Right renal pelvis (tissue), 4 donors: ENCODE measurements around the gene NFYA. TPM values are rescaled to one million over a fixed set of nuclear protein-coding genes. Genes with fewer than 3 reads are reported as not detected.
A peak's percentile ranks its signal among the peaks of the same experiment; 100 is the strongest.

Experiments used
- DNase-seq, 4 donors: peaks; one replicate each; pipeline ENCODE4 v3.0.0-alpha.2; 2013; ENCODE audit warnings: low read depth in 4 of 4, low spot score in 3 of 4, missing footprints in 1 of 4
- polyA plus RNA-seq, 4 donors: library from polyadenylated mRNA; unstranded; fragments of 120-200 nt; gene quantifications; one replicate each; pipeline ENCODE4 v1.2.1, GENCODE V29; 2013; ENCODE audit not compliant: insufficient read length in 4 of 4

Gene NFYA
- polyA plus RNA-seq, 4 donors, result 45.2 to 52.0 (median 51.5) TPM

DNA sequence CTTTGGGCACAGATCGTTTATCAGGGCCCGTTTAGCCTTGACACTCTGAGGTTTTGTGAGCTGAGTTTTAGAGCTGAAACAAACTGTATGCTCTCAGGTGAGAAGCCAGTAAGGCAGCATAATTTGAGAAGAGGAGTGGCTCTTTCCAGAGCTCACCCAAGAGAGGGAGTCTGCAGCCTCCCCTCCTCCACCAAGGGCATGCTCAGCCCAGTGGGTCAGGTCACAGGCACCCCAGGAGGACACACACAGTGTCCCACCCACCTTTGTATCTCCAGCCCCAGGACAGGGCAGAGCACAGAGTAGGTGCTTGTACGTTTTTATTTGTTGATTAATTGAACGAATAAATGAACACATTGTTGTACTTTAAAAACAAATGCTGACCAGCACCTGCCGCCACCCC, 27.1 kb upstream of the NFYA start:
- DNase-seq, result no peak

DNA sequence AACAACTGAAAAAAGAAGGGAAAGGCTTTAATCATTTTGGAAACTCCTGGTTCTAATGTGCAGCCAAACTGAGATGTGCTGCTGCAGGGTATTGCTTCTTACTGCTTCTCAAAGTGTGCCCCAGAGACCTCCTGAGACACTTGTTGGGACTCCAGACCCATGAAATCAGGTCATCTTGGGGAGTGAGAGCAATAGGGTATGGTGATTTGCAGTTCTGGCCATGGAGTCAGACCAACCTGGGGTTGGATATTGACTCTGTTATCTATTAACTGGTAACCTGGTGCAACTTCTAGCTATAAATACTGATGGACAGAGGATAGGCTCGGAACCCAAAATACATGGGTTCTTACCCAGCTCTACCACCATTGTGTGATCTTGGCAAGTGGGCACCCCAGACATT, 26.7 kb upstream of the NFYA start:
- DNase-seq, result no peak

DNA sequence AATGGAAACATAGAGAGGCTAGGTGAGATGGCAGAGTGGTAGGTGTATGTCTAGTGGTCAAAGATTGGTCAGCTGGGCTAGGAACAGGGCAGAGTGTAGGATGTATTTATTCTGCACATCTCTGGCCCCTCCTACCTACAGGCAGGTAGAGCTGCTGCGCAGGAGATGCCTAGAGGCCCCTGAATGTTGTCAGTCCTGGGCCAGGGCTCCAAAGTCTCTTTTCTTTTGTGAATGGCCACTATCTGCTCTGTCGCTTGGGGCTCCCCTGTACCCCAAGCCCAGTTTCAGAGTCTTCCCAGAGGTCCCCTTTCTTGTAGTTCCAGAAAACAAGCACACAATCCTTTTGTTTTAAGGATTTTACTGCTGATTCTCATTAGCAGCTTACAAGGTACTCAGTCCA, 25.5 kb upstream of the NFYA start:
- no peak for DNase-seq

DNA sequence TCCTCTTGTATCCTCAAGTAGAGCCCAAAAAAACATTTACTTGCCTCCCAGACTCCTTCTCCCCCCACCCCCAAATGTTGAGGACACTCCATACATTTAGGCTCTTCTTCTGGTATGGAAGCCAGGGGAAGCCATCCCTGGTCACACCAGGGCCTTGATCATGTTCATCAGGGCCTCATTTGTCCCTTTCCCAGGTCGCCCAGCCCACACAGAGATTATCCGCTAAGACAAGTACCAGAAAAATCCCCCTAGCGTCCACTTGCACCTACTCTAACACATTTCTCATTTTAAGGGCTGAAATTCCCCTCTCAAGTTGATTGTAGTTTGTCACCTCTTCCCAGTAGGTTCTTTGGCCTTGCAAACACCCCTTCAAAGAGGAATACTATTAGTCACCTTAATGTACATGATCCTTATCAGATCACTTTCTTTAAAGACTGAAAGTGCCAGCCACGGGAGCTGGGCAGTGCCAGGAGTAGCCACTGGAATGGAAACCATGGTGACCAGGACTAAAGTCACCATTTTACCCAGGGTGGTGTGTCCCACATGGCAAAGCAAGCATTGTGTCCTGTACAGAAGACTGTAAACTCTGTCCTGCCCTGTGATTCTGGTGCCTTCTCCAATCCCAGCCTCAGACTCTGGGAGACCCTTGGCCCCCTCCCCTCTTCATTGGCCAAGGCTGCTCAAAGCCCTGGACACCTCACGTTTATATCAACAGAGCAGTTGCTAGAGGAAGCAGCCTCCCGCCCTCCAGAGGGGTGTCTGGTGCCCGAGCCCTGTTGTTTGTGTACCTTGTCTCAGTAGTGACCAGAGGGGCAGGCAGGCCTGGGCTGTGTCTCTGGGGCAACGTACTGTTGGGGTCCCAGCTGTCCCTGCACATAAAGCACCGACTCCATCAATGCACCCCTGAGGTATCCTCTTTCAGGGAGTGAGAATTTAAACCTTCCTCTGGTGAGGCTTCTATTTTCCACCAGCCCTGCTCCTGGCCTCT, 24.7 kb upstream of the NFYA start:
- DNase-seq, result no peak

DNA sequence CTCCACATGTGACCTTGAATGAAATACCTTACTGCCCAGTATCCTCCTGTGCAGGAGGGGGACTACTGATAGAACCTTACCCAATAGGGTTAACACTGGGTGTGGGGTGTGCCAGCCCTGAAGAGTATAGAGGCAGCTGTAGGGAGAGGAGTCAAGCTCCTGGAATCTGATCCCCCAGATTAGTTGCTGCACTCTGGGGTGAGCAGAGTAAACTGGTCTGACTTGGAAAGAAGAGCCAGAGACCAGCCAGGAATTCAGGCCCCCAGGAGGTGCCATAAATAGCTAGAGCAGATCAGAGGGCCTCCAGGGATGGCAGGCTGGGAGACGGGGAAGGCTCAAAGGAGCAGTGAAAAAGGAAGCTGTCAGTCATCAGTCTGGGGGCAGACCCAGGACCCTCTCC, 23.3 kb upstream of the NFYA start:
- DNase-seq, result no peak

- DNase-seq, result no peak
These were observed 22.8 kb upstream of the NFYA start for GRCh38 chr6:41049955-41050354.

- DNase-seq, result no peak
These were observed 22.2 kb upstream of the NFYA start for GRCh38 chr6:41050536-41050935.

DNA sequence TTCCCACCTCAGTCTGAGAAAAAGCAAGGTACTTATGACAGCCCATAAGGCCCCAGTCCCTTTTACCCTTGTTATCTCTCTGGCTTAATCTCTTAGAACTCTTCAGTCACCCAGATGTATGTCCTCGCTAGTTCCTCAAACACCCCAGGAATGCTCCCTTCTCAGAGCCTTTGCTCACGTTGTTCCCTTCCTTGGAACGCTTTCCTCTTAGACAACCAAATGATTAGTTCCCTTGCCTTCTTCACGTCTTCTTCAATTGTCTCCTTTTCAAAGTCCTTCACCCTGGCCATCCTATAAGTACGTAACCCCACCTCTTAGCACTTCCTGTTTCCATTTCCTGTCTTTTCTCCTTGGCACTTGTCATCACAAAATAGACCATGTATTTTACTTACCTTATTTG, 20.9 kb upstream of the NFYA start:
- no peak for DNase-seq

DNA sequence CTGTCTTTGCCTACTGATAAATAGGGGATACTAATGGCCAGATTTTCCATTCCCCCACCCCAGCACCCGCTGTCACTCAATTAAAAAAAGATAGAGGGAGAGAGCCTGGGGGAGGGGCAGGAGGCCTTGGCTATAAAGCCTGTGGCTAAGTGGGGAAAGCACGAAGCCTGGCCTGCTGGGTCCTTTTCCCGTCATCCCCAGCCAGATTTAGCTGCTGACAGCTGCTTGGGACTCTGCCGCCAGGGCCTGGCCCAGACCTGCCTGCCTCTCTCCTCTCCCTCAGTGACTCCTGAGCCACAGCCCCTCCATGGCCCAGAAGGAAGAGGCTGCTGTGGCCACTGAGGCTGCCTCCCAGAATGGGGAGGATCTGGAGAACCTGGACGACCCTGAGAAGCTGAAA, 19.7 kb upstream of the NFYA start, which contains the start of gene APOBEC2:
Gene APOBEC2 (plus strand): TSS at position 162 of the 400 bp plus-strand sequence. CDS start 146 bp downstream, at position 308.
- no peak for DNase-seq

DNA sequence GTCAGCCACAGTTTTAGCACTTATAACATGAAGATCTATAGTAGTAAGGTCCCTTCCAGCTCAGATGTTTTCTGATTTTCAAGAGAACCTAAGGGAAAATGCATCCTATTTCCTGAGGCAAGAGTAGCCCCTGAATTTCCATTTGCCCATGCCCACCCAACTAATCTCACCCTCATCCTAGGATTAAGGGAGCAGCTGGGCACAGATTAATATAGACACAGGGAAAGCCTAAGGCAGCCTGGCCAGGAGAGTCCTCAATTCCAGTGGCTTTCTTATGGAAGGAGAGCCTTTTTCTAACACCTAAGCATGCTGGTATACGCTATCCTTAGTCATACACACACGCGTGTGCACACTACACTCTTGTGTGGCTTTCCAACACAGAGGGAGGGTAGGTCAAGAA, 18.3 kb upstream of the NFYA start:
- DNase-seq, result no peak

GRCh38 chr6:41055149-41055548, 17.6 kb upstream of the NFYA start:
- no peak for DNase-seq

DNA sequence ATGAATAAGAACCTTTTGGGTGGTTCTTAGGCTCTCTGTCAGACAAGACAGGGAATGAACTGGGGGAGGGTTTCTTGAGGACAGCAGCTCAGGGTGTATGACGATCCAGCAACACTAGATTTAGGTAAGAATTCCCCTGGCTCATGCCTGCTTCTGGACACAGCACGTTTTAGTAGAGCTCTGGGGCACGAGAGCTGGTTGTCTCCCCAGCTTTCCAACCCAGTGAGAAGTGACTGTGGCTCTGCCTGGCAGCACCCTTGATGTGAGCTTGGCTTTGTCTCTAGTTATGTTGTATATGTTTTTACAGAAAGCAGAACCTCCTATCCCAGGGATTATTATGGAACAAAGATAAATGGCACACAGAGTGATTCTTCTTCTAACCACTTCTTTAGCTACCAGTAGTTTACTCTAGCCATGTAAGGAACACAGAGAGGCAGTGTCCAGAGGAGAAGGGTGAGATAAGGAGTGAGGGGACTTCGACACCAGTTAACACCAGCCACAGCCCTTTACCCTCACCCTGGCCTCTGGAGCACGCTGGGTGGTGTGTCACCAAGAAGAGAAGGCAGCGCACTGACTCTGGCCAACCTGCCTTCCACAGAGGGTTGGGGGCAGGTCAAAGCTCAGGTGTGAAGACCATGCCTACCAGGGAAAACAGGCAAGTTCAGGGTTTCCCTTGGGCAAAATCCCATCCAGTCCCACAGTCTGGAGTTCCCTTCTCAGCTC, 15.8 kb upstream of the NFYA start:
- no peak for DNase-seq

DNA sequence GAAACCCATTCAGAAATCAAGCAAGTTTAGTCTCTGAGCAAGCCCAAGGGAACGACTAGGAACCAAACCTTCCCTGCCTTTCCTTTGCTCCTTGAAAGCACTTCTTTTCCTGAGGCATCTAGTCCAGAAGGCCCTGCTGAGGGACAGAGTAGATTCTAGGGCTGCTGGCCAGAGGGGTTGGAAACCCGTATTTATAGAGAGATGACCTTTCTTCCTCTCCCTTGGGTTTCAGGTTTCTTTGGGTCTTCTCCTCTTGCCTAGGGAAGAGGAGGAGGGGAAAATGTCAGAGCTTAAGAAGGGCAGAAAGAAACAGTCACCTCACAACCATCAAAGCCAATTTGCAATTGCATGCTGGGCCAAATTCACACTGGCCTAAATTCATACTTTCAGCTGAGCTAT, 14.0 kb upstream of the NFYA start:
- DNase-seq, result no peak

DNA sequence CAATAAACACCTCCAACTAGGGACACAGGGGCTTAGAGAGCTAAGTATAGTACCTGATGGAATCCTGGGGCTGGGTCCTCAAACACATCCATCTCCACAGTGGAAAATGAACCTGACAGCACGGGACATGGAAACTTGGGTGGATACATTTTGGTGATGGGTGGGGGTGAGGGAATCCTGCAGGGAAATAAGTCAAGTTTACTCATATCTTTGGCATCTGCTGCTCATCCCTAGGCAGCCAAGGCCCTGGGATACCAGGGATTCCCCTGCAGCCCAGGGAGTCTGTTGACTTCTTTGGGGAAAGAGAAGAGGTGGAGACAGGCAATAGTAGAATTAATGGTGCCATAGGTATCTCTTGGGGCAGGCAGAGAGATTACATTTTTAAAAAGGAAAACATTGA, 13.2 kb upstream of the NFYA start:
- no peak for DNase-seq

- DNase-seq, result no peak
These were observed 11.5 kb upstream of the NFYA start for GRCh38 chr6:41061196-41061726.

DNA sequence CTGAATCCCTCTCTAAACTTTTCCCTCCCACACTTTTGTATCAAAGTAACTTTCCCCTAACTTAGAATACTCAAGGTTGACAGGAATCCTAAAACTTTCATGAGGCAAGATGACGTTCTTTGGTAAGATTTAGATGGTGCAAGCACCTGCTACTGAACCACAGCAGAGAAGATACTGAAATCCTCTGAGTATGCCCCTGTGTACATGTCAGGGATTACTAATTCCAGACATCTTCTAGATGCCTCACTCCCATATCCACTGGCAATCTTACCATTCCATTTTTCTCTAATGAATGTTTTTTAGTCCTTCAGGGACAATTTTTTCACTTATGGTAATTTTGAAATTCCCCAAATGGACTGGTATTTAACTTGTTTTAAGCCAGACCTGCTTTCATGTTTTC, 10.7 kb upstream of the NFYA start:
- DNase-seq, result no peak

DNA sequence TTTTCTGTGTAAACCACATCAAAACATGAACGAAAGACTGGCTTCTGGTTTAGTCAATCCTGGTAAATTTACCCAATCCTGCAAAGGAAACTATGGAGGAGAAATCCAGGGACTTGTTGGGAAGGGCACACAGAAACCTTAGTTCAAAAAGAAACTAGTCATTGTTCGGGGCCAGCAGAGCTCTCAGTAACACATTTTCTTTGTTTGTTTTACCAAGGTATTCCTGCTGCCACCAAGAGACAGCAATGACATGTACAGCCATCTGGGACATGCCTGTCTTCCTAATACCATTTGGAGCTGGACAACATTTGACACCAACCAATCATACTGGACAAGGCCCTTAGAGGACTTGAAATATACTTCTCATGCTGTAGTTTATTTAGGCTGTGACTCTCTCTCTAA, 8.9 kb upstream of the NFYA start:
- DNase-seq, result no peak

DNA sequence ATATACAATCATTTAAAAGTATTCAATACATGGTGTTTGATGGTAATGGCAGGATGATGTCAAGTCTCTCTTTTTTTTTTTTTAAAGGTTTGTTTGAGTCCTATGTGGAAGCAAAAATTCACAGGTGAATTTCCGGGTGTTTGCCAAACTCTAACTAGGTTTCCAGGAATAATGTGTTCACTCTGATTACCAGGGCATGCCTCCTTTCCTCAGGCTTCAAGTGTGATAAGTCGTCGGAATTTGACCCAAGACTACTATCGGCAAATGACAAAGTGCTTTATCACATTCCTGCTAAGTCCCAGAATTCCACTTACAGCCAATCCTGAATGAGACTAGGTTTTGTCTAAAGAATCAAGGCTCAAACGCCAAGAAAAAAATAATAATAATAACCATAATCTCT, 7.9 kb upstream of the NFYA start:
- DNase-seq, result no peak

GRCh38 chr6:41065550-41066026, 7.2 kb upstream of the NFYA start:
- DNase-seq, result no peak

DNA sequence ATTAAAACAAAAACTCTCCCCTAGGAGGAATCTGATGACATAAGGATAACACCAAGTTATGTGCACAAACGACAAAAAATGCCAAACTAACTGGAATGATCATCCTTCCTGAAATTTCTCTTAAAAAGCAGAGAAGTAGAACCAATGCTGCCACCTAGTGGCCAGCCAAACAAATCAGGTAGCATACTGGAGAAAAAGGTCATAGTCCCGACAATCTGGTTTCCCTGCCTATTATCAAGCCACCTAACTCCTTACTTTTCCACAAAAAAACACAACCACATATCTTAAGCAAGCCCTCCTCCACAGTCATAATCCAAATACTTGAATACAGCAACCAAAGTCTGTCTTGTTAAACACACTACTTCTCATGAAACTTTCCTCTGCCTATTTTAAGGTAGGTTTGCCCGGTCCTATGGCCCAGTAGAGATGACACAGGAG, 5.9 kb upstream of the NFYA start:
- peak in 3 of 4 donors; percentile 61 to 77 (median 76) for DNase-seq

DNA sequence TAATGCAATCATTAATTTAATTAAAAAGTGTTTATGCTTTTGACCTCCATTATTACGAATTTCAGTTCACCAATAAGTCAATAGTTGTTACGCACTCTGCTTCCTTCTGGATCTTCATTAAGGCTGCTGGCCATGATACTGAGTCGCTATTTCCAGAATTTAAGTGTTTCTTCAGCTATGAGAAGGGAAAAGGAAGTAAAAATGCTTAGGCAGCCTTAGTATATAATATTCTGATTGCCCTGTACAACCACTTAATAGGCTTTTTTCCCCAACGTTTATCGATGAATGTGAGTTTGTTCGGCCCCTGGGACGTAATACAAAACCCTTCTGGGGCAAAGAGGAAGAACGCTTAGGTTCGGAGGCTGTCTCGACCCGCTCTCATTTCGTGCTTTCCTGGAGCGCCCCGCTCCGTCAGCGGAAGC, 1.3 kb upstream of the NFYA start:
- peak in 1 of 4 donors; percentile 73 for DNase-seq
